CD4-positive, alpha-beta T cell treated with Interleukin-10 for 1 hour (primary cell): ENCODE results near the gene NPTXR.
"Not testable (repeated sequence)": the region's sequence is repeated elsewhere in the genome, so short reads cannot be mapped to it uniquely, and the experiment has no call there.

Experiments
- DNase-seq: peaks from one replicate; pipeline ENCODE4 v3.0.0-alpha.2; 2020

NPTXR gene

DNA sequence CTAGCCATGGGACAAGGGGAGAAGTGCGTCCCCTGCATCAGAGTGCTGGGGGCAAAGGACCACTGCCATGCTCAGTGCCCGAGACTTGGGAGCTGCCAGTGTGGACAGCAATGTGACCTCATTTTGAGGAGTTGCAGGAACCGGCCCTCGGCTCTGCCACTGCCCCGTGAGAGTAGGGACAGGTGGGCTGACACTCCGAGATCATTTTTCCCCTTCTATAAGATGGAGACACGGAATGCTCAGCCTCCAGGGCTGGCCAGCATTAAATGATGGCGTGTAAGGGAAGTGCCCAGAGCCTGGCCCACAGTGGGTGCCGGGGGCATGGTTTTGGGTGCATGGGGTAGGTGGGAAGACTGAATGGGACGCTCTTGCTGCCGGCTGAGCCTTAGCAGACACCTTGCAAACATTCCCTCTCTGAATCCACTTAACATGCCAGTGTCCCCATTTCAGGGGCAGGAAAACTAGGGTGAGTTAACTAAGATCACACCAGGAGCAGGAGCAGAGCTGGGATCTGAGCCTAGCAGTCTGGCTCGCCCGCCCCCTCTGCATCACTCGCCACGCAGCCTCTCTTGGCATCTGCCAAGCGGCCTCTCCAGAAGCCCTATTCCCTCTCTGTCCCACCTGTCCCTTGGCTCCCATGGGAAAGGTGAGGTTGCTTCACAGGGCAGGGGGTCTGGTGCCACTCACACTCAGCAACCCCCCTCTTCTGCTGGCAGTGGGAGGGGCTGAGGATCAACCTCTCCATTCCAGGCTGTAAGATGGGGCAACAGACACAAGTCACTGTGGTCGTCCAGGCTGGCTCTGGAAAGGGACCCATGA, 13.6 kb downstream of the NPTXR start:
- no peak for DNase-seq

DNA sequence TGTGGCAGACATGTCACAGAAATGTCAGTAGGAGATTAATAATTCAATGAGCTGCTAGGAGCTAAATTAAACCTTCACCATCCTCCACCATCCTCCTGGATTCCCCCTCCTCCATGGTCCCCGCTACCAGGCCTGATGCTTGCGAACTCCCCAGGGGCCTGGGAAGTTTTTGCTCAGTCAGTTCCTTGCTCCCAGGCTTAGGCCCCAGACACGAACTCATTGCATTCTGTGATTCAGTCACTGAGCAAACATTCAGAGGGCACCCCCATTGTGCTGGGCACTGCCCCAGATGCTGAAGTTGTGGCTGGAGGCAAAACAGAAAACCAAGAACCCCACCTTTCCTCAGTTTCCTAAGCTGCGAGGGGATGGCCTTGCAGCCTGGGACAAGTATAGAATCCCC, 14.3 kb downstream of the NPTXR start:
- no peak for DNase-seq

DNA sequence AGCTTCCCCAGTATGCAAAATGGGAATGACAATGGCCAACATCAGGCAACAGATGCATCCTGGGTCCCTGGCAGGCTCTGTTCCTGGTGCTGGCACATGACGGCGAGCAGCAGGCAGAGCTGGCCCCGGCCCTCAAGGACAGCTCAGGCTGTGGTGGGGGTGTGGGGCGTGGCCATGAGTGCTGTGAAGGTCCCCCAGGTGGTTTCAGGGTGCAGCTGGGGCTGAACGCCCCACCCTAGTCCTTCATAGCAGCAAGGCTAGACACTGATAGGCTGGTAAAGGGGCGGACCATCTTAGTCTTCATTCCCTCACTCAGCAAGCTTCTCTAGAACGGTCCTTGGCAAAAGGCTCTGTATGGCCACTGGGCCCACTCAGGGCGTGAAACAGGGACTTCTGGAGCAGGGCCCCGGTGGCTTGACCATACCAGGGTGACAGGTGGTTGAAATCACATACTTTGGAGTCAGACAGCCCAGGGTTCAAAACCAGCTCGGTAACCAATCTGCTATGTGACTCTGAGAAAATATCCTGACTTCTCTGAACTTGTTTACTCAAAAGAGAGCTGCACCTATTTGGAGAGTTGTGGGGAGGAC, 15.1 kb downstream of the NPTXR start:
- no peak for DNase-seq

DNA sequence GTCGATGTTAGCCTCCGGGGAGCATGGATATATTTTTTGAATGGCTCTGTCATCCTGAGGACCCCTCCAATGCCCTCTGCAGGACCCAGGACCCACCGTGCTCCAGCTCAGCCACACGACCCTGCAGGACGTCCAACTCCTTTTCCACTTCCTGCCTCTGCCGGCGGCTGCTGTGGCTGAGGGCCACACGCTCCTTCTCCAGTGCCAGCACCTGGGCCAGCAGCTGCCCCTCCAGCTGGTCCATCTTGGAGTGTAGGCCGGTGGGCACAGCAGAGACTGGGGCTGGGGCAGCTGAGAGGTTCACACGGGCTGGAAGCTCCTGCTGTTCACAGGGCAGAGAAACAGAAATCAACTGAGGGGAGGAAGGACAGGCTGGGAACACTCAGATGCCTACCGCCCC, 15.6 kb downstream of the NPTXR start:
- DNase-seq, result no peak

DNA sequence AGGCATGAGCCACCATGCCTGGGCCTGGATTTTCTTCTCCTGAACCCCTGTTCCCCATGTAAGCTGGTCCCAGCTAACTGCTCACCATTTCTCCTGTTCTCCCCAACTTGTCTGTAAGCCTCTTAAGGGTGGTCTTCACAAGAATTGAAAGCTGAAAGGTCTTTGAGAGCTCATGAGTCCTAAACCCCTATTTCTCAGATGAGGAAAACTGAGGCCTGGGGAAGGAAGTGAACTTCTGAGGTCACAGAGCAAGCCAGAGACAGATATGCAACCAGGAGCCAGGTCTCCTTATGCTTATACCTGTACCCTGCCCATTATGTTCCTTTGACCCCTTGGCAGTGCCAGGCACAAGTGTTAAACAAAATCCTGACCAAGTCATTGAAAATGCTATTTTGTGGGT, 16.3 kb downstream of the NPTXR start:
- DNase-seq, result no peak

DNA sequence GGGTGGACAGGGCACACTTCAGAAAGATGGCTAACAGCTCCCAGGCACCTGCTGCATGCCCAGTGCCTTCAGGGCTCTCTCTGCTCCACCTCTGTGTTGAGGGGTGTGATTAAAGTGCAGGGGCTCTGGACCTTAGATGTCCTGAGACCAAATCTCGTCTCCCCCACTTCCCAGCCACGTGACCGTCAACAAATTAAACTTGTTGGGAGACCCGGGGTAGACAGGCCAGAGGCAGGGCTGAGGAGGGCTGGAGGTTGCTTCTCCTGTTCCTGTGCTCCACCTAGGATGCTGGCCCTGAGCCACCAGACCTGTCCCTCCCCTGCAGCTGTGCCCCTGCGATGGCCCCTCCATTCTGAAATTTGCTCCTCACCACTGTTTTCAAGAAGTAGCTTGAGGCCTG, 17.0 kb downstream of the NPTXR start:
- DNase-seq, result no peak

DNA sequence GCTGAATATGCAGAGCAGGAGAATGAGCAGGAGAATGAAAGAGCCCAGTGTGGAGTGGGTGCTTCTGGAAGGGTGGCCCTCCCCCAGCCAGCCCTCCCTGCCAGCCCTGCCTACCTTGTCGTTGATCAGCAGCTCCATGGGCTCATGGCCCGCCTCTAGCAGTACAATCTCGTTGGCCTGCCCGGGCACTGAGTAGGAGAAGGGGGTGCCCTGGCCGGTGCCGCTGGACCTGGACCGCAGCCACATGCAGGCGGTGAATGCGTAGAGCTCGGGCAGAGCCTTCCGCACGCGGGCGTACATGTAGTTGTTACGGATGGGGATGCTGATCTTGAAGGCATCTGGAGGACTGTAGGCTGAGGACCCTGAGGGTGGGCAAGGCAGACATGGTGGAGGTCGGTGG, 17.4 kb downstream of the NPTXR start:
- no peak for DNase-seq

DNA sequence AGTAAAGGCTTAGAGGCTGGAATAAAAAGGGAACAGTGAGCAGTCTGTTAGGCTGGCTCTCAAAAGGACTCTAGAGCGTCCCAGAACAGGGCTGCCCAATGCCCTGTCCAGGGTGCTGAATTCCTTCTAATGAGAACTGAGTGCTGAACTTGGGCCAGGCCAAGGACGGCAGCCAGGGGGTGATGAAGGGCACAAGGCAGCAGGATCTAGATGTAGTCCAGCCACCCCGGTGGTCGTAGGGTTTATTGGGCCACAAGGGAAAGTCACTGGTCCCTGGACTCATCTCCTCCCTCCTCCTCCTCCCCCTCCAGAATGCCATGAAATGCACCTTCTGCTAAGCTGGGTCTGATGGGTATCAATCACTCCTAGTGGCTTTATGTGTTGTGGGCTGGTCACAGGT, 19.2 kb downstream of the NPTXR start:
- DNase-seq, result peak; percentile 28

DNA sequence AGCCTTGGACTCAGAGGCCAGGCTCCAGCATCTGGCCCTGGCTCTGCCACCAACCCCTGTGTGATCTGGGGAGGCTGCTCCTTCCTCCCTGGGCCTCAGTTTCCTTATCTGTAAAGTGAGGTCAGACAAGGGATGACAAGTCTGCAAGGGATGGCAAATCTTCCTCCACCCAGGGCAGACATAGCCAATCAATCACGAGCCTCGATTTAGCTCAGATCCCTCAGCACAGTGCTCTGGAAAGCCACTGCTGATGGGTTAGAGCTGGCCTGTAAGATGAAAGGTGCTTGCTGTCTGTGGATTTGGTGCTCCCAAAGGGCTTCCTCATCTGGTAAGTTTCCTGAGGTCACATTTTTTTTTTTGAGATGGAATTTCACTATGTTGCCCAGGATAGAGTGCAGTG, 20.2 kb downstream of the NPTXR start:
- DNase-seq, result no peak

DNA sequence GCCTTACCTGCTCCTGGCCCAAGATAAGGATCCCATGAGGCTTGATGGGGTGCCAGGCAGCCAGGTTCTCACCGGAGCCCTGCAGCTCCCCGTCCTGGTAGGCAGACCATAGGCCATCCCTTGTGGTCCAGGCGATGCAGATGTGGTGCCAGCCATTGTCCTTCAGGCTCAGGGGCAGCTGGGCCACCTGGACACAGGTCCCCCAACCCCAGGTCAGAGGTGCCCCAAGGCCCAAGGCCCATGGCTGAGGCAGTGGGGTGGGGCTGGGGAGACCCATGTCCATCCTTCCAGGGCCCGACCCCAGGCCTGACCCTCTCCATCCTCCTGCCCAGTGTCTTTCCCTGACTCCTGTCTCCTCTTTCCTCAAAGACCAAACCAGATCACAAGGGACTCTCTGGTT, 20.8 kb downstream of the NPTXR start:
- DNase-seq, result no peak

DNA sequence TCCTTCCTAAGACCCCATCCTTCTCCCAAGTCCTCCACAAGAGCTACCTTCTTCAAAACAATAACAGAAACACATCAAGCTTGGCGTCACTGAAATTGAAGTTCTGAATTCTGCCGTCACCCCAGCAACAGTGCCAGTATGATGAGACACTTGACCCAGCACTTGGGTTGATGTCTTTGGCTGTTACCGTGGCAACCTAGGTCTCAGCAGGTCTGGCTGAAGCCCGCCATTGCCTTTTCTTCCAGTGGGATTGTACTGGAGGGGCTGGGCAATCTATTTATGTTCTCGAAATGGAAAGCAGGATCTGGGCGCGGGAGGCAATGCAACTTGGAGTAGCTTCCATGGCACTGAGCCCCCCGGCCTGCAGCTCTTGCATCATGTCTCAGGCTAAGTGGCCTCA, 23.8 kb downstream of the NPTXR start:
- DNase-seq, result no peak

DNA sequence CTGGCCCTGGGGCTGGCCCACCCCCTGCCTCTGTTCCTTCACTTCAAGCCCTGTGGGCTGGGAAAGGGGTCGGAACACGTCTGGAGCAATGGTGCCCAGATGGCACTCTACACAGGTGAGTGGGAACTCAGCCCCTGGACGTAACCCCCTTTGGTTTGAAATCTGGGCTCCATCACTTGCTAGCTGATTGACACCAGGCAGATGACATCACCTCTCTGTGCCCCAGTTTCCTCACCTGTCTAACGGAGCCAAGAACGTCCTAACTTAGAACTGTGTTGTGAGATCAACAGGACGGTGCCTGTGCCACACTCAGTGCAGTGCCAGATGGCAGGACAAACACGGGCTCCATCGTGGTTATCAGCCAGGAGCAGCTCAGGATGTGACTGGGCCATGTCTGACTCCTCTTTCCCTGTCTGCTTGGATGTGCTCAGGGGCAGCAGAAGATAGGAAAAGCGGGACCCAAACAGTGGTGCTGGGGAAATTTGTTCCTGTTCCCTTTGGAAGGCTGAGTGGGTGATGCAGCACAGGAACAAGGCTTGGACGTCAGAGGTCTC, 24.4 kb downstream of the NPTXR start:
- DNase-seq, result no peak

DNA sequence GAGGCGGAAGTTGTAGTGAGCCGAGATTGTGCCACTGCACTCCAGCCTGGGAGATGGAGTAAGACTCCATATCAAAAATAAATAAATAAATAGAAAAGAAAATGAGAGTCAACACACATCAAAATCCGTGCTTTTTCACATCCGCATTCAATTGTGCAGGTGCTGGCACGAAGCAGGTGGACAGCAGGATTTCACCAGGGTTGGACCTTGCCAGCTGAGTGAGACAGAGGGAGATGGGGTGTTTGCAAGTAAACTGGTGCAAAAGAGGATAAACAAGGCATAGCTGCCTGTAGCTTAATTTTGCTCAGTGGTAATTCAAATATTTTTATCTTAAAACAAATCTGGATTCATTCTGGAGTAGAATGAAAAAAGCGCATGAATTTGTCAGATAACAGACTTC, 26.6 kb downstream of the NPTXR start:
- no peak for DNase-seq

DNA sequence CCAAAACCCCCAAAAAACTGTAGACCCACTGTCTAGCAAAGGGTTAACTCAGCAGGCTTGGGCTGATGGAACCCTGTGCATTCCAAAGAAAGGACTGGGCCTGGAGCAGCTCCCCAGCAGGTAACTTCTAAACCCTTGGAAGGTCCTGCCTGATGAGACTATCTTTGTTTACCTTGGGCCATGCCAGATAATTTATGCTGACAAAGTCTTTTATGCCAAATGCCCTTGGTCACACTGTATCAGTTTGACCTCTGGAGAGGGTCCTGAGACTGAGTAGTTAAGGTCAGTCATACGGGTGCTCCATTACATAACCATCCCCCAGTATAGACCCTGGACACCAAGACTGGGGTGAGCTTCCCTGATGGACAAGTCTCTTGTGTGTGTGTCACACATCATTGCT, 28.0 kb downstream of the NPTXR start:
- DNase-seq, result no peak

DNA sequence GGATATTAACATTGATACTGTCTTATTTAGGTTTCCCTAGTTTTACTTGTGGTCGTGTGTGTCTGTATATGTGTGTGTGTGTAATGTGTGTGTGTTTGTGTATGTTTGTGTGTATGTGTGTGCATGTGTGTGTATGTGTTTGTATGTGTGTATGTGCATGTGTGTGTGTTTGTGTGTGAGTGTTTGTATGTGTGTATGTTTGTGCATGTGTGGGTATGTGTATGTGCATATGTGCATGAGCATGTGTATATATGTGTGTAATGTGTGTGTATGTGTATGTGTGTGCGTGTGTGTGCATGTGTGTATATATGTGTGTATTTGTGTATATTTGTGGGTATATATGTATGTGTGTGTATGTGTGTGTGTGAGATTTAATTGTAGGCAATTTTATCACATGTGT, 32.6 kb downstream of the NPTXR start:
- no peak for DNase-seq

DNA sequence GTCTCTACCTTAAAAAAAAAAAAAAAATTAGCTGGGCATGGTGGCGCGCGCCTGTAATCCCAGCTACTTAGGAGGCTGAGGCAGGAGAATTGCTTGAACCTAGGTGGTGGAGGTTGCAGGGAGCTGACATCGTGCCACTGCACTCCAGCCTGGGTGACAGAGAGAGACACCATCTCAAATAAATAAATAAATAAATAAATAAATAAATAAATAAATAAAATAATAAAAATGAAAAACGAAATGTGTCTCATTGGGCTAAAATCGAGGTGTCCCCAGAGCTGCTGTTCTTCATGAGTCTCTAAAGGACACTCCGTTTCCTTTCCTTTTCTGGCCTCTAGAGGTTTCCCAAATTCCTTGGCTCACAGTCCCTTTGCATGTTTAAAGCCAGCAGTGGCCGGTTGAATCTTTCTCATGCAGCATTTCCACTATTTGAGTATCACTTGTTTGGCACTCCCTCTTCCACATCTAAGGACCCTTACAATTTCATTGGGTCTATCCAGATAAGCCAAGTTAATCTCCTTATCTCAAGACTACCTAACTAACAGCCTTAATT, 38.7 kb downstream of the NPTXR start:
- not testable (repeated sequence) for DNase-seq

DNA sequence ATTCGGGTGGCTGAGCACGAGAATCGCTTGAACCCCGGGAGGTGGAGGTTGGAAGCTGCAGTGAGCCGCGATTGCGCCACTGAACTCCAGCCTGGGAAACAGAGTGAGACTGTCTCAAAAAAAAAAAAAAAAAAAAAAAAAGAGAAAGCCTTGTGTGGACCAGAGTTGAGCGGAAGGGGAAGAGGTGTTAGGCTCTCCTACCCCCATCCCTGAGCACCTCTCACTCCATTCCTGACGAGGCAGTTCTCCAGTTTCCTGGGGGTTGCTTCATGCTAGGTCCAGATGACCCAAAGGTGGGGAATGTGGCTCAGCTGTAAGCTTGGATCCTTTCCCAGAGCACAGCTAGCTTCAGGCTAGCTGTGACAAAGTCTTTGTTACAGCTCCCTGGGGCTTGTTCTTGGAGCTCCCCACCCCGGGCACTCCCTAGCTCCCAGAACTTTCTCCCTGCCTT, 41.1 kb downstream of the NPTXR start:
- no peak for DNase-seq

DNA sequence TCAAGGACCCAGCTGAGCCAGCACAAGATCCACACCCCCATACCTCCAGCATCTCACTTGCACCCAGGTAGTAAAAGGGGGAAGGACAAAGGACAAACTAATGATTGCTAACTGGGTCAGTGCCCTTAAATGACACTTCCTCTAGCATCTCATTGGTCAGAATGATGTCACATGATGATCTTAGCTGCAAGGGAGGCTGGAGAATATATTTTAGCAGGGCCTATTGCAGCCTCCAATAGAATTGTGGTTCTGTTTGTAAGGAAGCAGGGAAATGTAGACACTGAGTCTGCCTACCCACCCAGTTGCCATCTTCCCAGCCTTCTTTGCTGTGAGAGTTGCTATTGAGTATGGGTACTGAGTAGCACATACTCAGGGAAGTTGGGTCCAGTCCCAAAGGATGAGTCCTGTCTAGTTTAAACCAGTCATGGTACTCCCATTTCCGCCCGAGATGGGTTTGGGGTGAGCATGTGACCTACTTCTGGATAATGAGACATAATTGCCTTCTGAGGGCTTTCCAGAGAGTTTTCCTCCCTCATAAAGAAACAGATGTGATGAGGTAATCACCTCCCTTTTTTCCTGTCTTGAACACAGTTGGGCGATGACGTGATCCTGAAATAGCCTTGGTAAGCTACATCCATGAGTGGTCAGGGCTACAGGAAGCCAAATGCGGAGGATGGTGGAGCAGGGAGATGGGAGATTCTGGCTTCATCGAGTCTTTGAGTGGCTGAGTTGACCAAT, 44.4 kb downstream of the NPTXR start:
- no peak for DNase-seq

DNA sequence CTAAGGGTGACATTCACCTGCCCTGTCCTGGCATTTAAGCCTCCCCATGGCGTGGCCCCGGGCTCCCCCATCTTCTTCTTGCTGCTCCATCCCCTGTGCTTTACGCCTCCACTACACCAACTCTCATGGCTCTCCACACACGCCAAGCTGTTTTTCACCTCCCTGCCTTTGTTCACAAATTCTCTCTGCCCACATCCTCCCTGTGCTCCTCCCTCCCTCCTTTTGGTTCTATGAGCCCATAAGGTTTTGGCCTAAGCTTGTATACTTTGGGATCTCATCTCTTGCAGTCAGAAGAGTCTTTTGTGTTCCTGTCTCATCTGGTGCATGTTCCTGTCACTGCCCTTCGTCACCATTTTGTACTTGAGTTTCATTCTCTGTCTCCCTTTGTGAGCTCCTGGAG, 45.3 kb downstream of the NPTXR start:
- DNase-seq, result no peak

DNA sequence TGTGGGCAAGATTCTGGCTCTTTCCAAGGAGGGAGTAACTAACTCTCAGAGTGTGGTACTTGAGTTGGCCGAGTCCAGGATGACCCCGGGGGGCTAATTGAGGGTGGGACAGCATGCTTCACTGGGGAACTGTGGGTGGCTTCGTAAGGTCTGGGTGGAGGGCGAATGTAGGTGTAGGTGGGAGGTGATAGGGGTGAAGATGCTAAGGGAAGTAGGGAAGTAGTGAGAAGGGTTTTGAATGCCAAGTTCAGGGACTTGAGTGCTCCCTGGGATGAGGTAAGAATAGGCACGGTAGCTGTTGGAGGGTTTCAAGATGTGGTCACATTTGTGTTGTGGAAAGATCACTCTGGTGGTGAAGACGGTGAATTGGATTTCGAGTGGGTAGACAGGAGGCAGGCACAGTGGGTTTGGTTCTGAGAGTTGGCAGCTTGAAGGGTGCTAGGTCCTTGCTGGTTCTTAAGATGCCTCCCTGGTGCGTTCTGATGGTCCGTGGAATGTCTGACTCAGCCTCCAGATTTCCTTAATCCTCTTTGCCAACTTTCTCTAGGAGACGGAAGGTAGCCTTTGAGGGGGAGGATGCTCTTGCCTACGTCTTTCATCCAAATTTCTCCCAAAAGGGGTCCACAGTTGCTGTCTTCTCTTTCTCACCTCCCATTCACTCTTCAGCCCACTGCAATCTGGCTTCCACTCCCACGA, 47.4 kb downstream of the NPTXR start:
- DNase-seq, result no peak

DNA sequence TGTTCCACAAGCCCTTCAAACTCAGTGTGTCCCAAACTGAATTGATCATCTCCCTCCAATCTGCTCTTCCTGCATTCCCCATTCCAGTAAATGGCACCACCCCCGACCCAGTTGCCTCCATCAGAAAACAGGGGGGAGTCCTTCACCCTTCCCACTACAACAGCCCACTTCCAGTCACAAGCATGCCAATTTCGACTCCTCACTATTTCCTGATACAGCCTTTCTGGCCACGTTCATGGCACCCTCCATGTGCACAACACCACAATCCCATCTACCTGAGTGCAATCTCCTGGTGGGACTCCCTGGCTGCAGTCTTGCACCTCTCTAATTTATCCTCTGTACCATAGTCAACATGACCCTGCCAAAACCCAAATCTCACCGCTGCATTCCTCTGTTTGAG, 48.3 kb downstream of the NPTXR start:
- no peak for DNase-seq

DNA sequence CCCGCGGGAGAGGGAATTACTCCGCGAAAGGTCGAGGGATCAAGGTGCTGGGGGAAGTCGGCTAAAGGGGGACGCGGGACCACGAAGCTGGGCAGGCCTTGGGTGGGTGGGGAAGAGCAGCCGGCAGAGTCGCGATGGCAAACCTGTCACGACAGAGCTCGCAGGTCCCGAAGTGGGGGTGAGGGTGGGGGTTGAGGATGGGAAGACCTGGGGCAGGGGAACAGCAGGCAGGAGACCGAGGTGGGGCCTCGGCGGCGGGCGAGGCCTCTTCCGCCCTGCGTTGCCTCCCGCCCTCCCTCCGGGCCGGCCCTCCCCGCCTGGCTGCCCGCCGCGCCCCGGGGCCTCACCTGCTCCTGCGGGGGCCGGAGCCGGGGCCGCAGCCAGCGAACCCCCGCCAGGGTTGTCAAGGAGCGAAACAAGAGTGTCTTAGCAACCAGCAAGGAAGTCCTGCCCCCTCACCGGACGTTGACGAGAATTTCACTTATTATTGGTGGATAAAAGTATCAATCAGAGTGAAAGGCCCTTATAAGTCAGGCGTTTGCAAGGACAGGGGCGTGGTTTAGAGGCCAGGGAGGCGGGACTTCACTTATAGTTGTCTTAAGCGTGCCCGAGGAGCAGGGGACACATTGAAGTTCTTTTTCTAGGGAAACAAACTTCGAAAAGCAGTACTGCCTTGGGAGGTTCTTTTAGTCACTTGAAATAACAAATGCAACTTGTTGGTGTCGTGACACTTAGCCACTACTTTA, 49.9 kb downstream of the NPTXR start, which contains the start of gene DNAL4:
DNAL4 (minus strand) TSS at position 423 of the 746 bp plus-strand sequence. CDS start 11,412 bp downstream, outside the sequence.
- peak; percentile 97 for DNase-seq
